CD4-positive, alpha-beta T cell (primary cell): ENCODE results near the gene GAPT. TPM values are rescaled to one million over a fixed set of nuclear protein-coding genes. Genes with fewer than 3 reads are reported as not detected.

Experiments
- ATAC-seq: fragments of 200-7000 bp; cut with Tn5 transposase; one replicate; pipeline ENCODE4 v1.10.0; 2022; ENCODE audit warnings: mild to moderate bottlenecking; ENCODE audit not compliant: poor library complexity
- CTCF ChIA-PET: fragments of 350-600 bp; sonication (Branson Sonifier 250); formaldehyde crosslinking; loops from one replicate; lab custom pipeline; 2021; ENCODE audit warnings: antibody characterized with exemption, inconsistent platforms; lab: Charles Lee
- POLR2A ChIA-PET: fragments of 350-600 bp; sonication (Branson Sonifier 250); formaldehyde crosslinking; loops from one replicate; lab custom pipeline; 2021; ENCODE audit warnings: antibody characterized with exemption, inconsistent platforms; lab: Charles Lee
- DNase-seq, 14 experiments: peaks; one replicate each; pipeline ENCODE4 v3.0.0-alpha.2; 2013 to 2020; ENCODE audit warnings: mixed read lengths in 2 of 14
- H3K27ac ChIP-seq, 2 donors: one replicate each; pipeline versions ENCODE4 v1.5.1 to v1.7.0; 2013; ENCODE audit warnings: low read length in 2 of 2, low read depth in 1 of 2, mild to moderate bottlenecking in 1 of 2
- H3K27me3 ChIP-seq, 2 experiments: 1 replicate in 1 of 2; 2 replicates in 1 of 2; pipeline versions ENCODE4 v1.6.1 to v1.7.0; 2013; ENCODE audit warnings: low read length in 2 of 2, control low read depth in 1 of 2, mild to moderate bottlenecking in 1 of 2, moderate library complexity in 1 of 2; ENCODE audit not compliant: insufficient read depth in 2 of 2, control insufficient read depth in 1 of 2
- H3K36me3 ChIP-seq: one replicate; pipeline ENCODE4 v1.6.1; 2013; ENCODE audit warnings: low read length, control low read depth; ENCODE audit not compliant: insufficient read depth
- H3K4me1 ChIP-seq: one replicate; pipeline ENCODE4 v1.6.1; 2013; ENCODE audit warnings: low read length, control low read depth; ENCODE audit not compliant: insufficient read depth
- H3K4me3 ChIP-seq: one replicate; pipeline ENCODE4 v1.5.1; 2013; ENCODE audit warnings: mild to moderate bottlenecking, low read length, moderate library complexity
- H3K9me3 ChIP-seq, 2 experiments: 1 replicate in 1 of 2; 2 replicates in 1 of 2; pipeline versions ENCODE4 v1.6.1 to v1.7.0; 2013; ENCODE audit warnings: low read length in 2 of 2, mild to moderate bottlenecking in 2 of 2, control low read depth in 1 of 2, moderate library complexity in 1 of 2; ENCODE audit not compliant: control insufficient read depth in 1 of 2, insufficient read depth in 1 of 2
- H3K27ac Mint-ChIP-seq: one replicate; pipeline ENCODE4 v1.8.0; 2020; ENCODE audit warnings: mixed read lengths
- H3K27me3 Mint-ChIP-seq: one replicate; pipeline ENCODE4 v1.8.0; 2021; ENCODE audit warnings: mixed read lengths
- H3K36me3 Mint-ChIP-seq: one replicate; pipeline ENCODE4 v1.8.0; 2021; ENCODE audit warnings: low read depth, mixed read lengths
- H3K4me1 Mint-ChIP-seq: one replicate; pipeline ENCODE4 v1.8.0; 2021; ENCODE audit warnings: low read depth, mixed read lengths
- H3K4me3 Mint-ChIP-seq: one replicate; pipeline ENCODE4 v1.8.0; 2020; ENCODE audit warnings: mild to moderate bottlenecking, mixed read lengths
- H3K9me3 Mint-ChIP-seq: one replicate; pipeline ENCODE4 v1.8.0; 2020; ENCODE audit warnings: mixed read lengths
- intact Hi-C, 2 experiments: fragments of 100-400 bp; cut with DNase I in 1 of 2; cut with micrococcal nuclease in 1 of 2; formaldehyde crosslinking; loops; one replicate each; pipeline versions ENCODE4 v1.15.1 to v1.9.0; 2023 to 2025; cut with DNase I, micrococcal nuclease
- total RNA-seq, 174 experiments: library from RNA in 2 of 174; stranded (reverse) in 2 of 174; gene quantifications; one replicate each; pipeline ENCODE4 v1.2.3 and lab custom pipeline; 2021 to 2026
- TF ChIP-seq, protein P1 (sequence below): fragments of 200-600 bp; IDR thresholded peaks from one replicate; pipeline ENCODE4 v1.8.0; 2022; ENCODE audit warnings: antibody characterized with exemption, mild to moderate bottlenecking

Gene GAPT
- total RNA-seq, 2 experiments from 2014 or later, result not detected

DNA sequence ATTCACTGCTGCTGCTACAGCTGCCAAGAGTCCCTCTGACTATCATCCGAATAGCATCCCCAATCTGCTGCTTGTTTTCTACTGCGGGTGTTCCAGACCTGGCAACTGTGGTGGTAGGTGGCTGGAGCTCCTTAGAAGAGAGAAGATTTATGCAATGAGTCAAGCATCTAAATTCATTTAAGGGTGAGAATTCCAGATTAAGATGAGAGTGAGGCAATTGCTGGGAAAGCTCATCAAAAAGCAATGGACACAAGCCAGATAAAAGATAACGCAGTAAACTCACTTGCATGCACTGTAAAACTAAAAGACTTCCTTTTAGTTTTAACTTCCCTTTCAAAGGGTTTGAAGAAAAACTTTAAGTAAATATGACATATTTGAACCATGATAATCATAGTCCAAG lies 35.2 kb upstream of the GAPT start:
- Mint-ChIP-seq H3K4me1 (peaks cover 13% of the 10 kb centered on the region), H3K27me3 (peaks cover 17% of the 10 kb centered on the region), H3K27ac (no peak overlapping the region), H3K36me3 (peaks cover 8% of the 10 kb centered on the region), H3K4me3 (no peak overlapping the region), H3K9me3 (no peaks in the 10 kb centered on the region)
- Histone ChIP-seq H3K27ac (no peak overlapping the region), H3K36me3 (no peaks in the 10 kb centered on the region), H3K4me3 (no peak overlapping the region), H3K9me3 (no peaks in the 10 kb centered on the region), H3K4me1 (peaks cover 24% of the 10 kb centered on the region), H3K27me3 (peaks cover 0 to 5% of the 10 kb centered on the region in 2 experiments)
- intact Hi-C loops, result loop anchor here in 1 of 2 experiments (5.0 kb wide), 1 partner anchor 1284 kb away; the partner anchor contains the start of gene GPBP1
- CTCF ChIA-PET, result interaction anchor here (1.7 kb wide), 1 partner anchor 10 kb away, joined by 6 read pairs; no protein-coding TSS in a partner anchor
- TF ChIP-seq, protein P1, sequence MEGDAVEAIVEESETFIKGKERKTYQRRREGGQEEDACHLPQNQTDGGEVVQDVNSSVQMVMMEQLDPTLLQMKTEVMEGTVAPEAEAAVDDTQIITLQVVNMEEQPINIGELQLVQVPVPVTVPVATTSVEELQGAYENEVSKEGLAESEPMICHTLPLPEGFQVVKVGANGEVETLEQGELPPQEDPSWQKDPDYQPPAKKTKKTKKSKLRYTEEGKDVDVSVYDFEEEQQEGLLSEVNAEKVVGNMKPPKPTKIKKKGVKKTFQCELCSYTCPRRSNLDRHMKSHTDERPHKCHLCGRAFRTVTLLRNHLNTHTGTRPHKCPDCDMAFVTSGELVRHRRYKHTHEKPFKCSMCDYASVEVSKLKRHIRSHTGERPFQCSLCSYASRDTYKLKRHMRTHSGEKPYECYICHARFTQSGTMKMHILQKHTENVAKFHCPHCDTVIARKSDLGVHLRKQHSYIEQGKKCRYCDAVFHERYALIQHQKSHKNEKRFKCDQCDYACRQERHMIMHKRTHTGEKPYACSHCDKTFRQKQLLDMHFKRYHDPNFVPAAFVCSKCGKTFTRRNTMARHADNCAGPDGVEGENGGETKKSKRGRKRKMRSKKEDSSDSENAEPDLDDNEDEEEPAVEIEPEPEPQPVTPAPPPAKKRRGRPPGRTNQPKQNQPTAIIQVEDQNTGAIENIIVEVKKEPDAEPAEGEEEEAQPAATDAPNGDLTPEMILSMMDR, result no peak
- no peak for ATAC-seq
- POLR2A ChIA-PET, result interaction anchor here (0.9 kb wide), 1 partner anchor 23 kb away, joined by 3 read pairs; no protein-coding TSS in a partner anchor
- DNase-seq, result no peak

DNA sequence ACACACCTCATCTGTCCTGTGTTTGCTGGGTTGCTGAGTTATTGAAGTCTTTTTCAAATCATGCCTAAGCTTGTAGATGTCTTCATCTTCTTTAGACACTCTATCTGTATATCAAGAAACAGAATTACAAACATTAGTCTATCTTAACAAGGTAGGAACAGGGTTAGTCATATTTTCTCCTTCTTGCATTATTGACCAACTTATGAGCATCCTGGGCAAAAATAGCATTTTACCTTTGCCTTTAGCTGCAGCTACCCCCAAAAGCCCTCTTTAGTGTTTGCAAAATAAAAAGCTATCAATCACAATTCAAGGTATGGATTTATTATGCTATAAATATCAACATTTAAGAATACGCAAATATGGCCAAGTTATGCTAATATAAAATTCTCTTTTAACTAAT lies 34.7 kb upstream of the GAPT start:
- ATAC-seq, result no peak
- Mint-ChIP-seq H3K4me3 (peak overlapping the region; percentile 3), H3K9me3 (no peaks in the 10 kb centered on the region), H3K4me1 (peaks cover 14% of the 10 kb centered on the region), H3K27ac (no peak overlapping the region), H3K27me3 (peaks cover 17% of the 10 kb centered on the region), H3K36me3 (peaks cover 8% of the 10 kb centered on the region)
- CTCF ChIA-PET, result interaction anchor here (1.7 kb wide), 1 partner anchor 10 kb away, joined by 6 read pairs; no protein-coding TSS in a partner anchor
- Histone ChIP-seq H3K4me3 (no peak overlapping the region), H3K4me1 (peaks cover 24% of the 10 kb centered on the region), H3K27me3 (peaks cover 0 to 5% of the 10 kb centered on the region in 2 experiments), H3K36me3 (no peaks in the 10 kb centered on the region), H3K27ac (no peak overlapping the region), H3K9me3 (no peaks in the 10 kb centered on the region)
- POLR2A ChIA-PET, result no interaction called here
- TF ChIP-seq, protein P1, result no peak
- intact Hi-C loops, result loop anchor here in 1 of 2 experiments (5.0 kb wide), 1 partner anchor 1284 kb away; the partner anchor contains the start of gene GPBP1
- DNase-seq, result no peak

DNA sequence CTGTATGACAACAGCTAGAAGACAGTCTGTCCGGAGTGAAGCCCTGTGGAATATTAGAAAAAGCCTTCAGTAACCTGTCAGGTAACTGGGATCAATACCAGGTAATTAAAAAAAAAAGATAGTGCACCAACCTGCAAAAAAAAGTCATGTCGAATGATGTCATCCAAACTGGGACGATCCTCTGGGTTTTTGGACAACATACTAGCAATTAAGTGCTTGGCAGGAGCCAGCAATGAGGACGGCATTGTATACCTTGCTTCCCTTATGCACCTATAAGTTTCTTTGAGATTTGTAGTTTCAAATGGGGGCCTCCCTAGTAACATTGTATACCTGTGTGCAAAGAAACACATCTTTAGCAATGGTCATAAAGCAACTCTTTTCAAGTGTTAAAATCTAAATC lies 34.2 kb upstream of the GAPT start:
- peaks cover 17% of the 10 kb centered on the region for H3K27me3 Mint-ChIP-seq
- no peaks in the 10 kb centered on the region for H3K36me3 ChIP-seq
- intact Hi-C loops, result loop anchor here in 1 of 2 experiments (5.0 kb wide), 1 partner anchor 1285 kb away; the partner anchor contains the start of gene GPBP1
- H3K36me3 Mint-ChIP-seq, result peaks cover 8% of the 10 kb centered on the region
- peaks cover 0 to 5% of the 10 kb centered on the region in 2 experiments for H3K27me3 ChIP-seq
- H3K4me3 ChIP-seq, result no peak overlapping the region
- H3K4me3 Mint-ChIP-seq, result peak overlapping the region; percentile 54
- H3K4me1 ChIP-seq, result peaks cover 24% of the 10 kb centered on the region
- CTCF ChIA-PET, result interaction anchor here (1.7 kb wide), 1 partner anchor 11 kb away, joined by 6 read pairs; no protein-coding TSS in a partner anchor
- POLR2A ChIA-PET, result no interaction called here
- DNase-seq, result no peak
- no peak overlapping the region for H3K27ac ChIP-seq
- peaks cover 14% of the 10 kb centered on the region for H3K4me1 Mint-ChIP-seq
- ATAC-seq, result no peak
- no peaks in the 10 kb centered on the region for H3K9me3 ChIP-seq
- TF ChIP-seq, protein P1, result no peak
- no peak overlapping the region for H3K27ac Mint-ChIP-seq
- H3K9me3 Mint-ChIP-seq, result no peaks in the 10 kb centered on the region
